ENCODE data around the gene EEF1A2.

EEF1A2 gene

DNA sequence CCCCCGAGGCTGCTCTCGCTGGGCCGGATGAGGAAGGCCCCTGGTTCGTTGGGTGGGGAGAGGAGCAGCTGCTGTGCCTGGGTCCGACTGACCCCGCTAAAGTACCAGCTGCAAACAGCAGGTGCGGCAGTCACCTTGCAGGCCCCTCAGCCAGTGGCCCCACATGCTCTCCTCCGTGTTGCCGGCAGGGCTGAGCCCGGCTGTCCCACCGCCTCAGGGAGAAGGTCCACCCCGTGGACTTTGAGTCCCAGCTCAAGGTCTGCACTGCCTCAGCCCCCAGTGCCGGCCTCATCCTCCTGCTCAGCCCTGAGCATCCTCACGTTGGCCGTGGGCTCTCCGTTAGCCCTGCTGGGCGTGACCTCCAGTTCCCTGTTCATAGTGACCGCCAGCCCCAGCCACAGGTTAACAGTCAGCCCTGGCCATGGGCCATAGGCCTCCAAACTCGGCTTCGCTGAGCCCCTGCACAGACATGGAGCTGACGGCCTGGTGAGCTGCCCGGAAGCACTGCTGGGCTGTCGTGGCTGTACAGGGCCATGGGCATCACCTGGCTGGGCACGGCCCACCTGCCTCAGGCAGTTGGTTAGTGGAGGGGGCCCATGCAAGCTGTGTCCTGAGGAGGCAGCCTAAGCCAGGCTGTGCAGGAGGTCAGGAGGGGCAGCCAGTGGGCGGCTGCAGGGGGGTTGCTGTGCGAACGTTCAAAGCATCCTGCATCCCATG is 45.5 kb upstream of the EEF1A2 start:
- DNase-seq (ENCODE audit: low read depth, low spot score), result no peak
- Histone ChIP-seq H3K9me3 (ENCODE audit: low read depth, low read length) (no peaks in the 10 kb centered on the region), H3K4me3 (no peak overlapping the region), H3K9ac (ENCODE audit: insufficient read length) (no peak overlapping the region), H3K36me3 (ENCODE audit: insufficient read depth, low read length) (no peaks in the 10 kb centered on the region), H3K27ac (no peak overlapping the region)
- TF ChIP-seq FOXP2 (optimal IDR thresholded peaks at IDR 0.05; ENCODE audit: control extremely low read depth, extremely low read length, insufficient read depth) (no peak), EZH2 (IDR thresholded peaks at IDR 0.05) (no peak), POLR2AphosphoS5 (IDR thresholded peaks at IDR 0.05; ENCODE audit: borderline replicate concordance, low read depth, low read length) (no peak)

DNA sequence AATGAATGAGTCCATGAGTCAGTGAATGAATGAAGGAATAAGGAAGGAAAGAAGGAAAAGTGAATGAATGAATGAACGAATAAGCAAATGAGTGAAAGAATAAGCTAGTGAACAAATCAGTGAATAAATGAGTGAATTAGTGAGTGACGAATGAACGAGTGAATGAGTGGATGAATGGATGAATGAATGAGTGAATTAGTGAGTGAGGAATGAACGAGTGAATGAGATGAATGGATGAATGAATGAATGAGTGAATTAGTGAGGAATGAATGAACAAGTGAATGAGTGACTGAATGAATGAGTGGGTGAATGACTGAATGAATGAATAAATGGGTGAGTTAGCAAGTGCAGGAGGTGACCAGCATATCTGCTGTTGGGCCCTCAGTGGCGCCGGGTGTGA is 44.9 kb upstream of the EEF1A2 start:
- no peak overlapping the region for H3K27ac ChIP-seq
- H3K9ac ChIP-seq (ENCODE audit: insufficient read length), result no peak overlapping the region
- no peak for DNase-seq (ENCODE audit: low read depth, low spot score)
- no peak for TF ChIP-seq FOXP2 (optimal IDR thresholded peaks at IDR 0.05; ENCODE audit: control extremely low read depth, extremely low read length, insufficient read depth)
- TF ChIP-seq EZH2 (IDR thresholded peaks at IDR 0.05), result no peak
- no peak for TF ChIP-seq POLR2AphosphoS5 (IDR thresholded peaks at IDR 0.05; ENCODE audit: borderline replicate concordance, low read depth, low read length)
- H3K36me3 ChIP-seq (ENCODE audit: insufficient read depth, low read length), result no peaks in the 10 kb centered on the region
- no peak overlapping the region for H3K4me3 ChIP-seq
- H3K9me3 ChIP-seq (ENCODE audit: low read depth, low read length), result no peaks in the 10 kb centered on the region

DNA sequence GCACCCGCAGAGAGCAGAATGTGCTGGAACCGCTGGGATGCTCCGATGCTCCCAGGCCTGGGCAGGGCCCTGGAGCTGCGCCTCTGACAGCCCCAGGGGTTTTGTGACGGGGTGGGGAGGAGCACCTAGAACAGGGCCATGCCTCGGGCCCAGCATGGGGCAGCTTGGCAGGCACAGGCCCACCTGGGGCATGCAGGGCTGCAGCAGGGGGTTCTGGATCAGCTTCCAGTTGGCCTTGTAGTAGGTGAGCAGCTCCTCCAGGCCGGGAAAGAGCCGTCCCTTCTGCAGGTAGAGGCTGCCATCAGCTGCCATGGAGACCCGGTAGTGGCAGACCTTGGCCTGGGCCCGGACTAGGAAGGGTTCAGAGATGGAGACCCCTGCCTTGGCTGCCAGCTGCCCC is 44.2 kb upstream of the EEF1A2 start:
- H3K4me3 ChIP-seq, result no peak overlapping the region
- H3K27ac ChIP-seq, result no peak overlapping the region
- TF ChIP-seq FOXP2 (optimal IDR thresholded peaks at IDR 0.05; ENCODE audit: control extremely low read depth, extremely low read length, insufficient read depth), result no peak
- TF ChIP-seq POLR2AphosphoS5 (IDR thresholded peaks at IDR 0.05; ENCODE audit: borderline replicate concordance, low read depth, low read length), result no peak
- no peak for TF ChIP-seq EZH2 (IDR thresholded peaks at IDR 0.05)
- H3K36me3 ChIP-seq (ENCODE audit: insufficient read depth, low read length), result no peaks in the 10 kb centered on the region
- no peak for DNase-seq (ENCODE audit: low read depth, low spot score)
- no peaks in the 10 kb centered on the region for H3K9me3 ChIP-seq (ENCODE audit: low read depth, low read length)
- no peak overlapping the region for H3K9ac ChIP-seq (ENCODE audit: insufficient read length)

DNA sequence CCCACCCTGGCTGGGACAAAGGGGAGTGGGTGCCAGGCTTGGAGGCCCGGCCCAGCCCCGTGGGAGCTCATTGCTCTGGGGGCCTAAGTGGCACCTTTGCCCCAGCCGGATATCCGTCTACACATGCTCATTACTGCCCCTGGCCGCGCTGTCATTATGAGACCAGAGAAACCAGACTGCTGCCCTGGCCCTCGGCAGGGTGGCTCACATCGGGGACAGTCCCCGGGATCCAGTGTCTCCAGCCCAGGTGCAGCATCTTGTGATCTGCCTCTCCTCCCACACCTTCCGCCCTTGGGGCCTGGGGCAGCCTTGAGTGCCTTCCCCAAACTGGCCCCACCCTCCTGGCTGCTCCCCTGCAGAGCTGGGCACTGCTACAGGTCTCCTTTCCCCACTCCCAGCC is 43.8 kb upstream of the EEF1A2 start:
- TF ChIP-seq FOXP2 (optimal IDR thresholded peaks at IDR 0.05; ENCODE audit: control extremely low read depth, extremely low read length, insufficient read depth) (no peak), EZH2 (IDR thresholded peaks at IDR 0.05) (no peak), POLR2AphosphoS5 (IDR thresholded peaks at IDR 0.05; ENCODE audit: borderline replicate concordance, low read depth, low read length) (no peak)
- no peak overlapping the region for H3K9ac ChIP-seq (ENCODE audit: insufficient read length)
- no peaks in the 10 kb centered on the region for H3K36me3 ChIP-seq (ENCODE audit: insufficient read depth, low read length)
- no peak for DNase-seq (ENCODE audit: low read depth, low spot score)
- H3K9me3 ChIP-seq (ENCODE audit: low read depth, low read length), result no peaks in the 10 kb centered on the region
- no peak overlapping the region for H3K4me3 ChIP-seq
- no peak overlapping the region for H3K27ac ChIP-seq

DNA sequence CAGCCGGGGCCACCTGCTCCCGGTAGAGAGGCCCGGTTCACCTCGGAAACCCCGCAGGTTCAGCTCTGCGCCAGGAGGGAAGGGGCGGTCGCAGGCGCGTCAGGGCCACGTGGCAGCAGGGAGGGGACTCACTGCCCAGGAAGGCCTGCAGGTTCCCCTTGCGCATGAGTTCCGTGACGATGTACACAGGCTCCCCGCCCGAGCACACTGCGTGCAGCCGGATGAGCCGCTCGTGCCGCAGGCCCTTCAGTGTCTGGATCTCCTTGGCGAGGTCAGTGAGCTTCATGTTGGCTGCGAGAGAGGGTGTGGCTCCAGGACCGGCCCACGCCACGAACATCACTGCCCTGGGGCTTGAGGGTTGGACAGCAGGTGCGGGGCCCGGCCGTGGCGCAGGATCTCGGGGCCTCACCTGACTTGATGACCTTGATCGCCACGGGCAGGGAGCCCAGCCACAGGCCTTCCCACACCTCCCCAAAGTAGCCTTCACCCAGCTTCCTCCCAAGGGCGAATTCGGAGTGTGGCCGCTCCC is 43.2 kb upstream of the EEF1A2 start:
- Histone ChIP-seq H3K27ac (no peak overlapping the region), H3K9ac (ENCODE audit: insufficient read length) (no peak overlapping the region), H3K36me3 (ENCODE audit: insufficient read depth, low read length) (no peaks in the 10 kb centered on the region), H3K4me3 (no peak overlapping the region), H3K9me3 (ENCODE audit: low read depth, low read length) (no peaks in the 10 kb centered on the region)
- TF ChIP-seq FOXP2 (optimal IDR thresholded peaks at IDR 0.05; ENCODE audit: control extremely low read depth, extremely low read length, insufficient read depth) (no peak), POLR2AphosphoS5 (IDR thresholded peaks at IDR 0.05; ENCODE audit: borderline replicate concordance, low read depth, low read length) (no peak), EZH2 (IDR thresholded peaks at IDR 0.05) (no peak)
- no peak for DNase-seq (ENCODE audit: low read depth, low spot score)

DNA sequence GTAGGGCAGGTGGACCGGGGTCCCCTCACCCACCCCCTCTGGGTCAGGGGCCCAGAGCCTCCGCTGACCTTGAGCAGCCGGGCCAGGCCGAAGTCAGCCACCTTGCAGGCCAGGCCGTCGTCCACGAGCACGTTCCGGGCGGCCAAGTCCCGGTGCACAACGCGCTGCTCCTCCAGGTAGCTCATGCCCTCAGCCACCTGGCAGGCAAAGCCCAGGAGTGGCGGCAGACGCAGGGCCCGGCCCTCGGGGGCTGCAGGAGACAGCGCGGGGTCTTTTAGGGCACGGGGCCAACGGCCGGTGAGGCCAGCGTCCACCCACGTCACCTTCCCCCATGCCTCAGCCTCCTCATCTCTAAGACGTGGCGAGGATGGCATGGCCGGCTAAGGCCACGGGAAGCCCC is 42.5 kb upstream of the EEF1A2 start:
- TF ChIP-seq POLR2AphosphoS5 (IDR thresholded peaks at IDR 0.05; ENCODE audit: borderline replicate concordance, low read depth, low read length) (no peak), EZH2 (IDR thresholded peaks at IDR 0.05) (no peak), FOXP2 (optimal IDR thresholded peaks at IDR 0.05; ENCODE audit: control extremely low read depth, extremely low read length, insufficient read depth) (no peak)

DNA sequence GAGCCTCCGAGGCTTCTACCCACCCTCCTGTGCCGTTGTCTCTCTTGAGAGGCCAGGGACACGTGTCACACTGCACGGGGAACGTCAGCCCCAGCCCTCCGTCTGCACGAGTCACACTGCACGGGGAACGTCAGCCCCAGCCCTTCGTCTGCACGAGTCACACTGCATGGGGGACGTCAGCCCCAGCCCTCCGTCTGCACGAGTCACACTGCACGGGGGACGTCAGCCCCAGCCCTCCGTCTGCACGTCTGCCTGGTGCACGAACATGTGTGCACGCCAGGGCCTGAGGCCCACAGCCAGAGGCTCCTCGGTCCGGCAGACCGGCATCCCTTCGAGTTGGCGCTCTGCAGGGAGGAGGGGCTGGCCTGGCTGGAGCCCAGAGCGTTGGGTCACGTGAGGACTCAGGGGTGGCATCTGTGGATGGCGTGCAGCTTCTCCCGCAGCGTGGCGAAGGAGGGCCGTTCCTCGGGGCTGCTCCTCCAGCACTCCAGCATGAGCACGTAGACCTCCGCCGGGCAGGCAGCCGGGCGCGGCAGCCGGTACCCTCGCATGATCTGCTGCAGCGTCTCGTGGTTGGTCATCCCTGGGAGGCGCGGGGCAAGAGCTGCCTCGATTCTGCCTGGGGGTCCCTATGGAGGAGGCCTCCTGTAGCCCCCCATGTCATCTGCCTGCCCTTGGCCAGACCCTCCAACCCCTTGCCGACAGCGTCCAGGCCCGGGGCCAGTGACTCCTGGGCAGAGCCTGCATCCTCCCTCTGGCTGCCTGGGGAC is 41.7 kb upstream of the EEF1A2 start:
- Histone ChIP-seq H3K4me3 (no peak overlapping the region), H3K36me3 (ENCODE audit: insufficient read depth, low read length) (no peaks in the 10 kb centered on the region), H3K9me3 (ENCODE audit: low read depth, low read length) (no peaks in the 10 kb centered on the region), H3K27ac (no peak overlapping the region), H3K9ac (ENCODE audit: insufficient read length) (no peak overlapping the region)
- no peak for TF ChIP-seq POLR2AphosphoS5 (IDR thresholded peaks at IDR 0.05; ENCODE audit: borderline replicate concordance, low read depth, low read length)
- no peak for TF ChIP-seq EZH2 (IDR thresholded peaks at IDR 0.05)
- no peak for TF ChIP-seq FOXP2 (optimal IDR thresholded peaks at IDR 0.05; ENCODE audit: control extremely low read depth, extremely low read length, insufficient read depth)
- no peak for DNase-seq (ENCODE audit: low read depth, low spot score)

More for the DNA sequence above, 42.5 kb upstream of the EEF1A2 start:
- DNase-seq (ENCODE audit: low read depth, low spot score), result no peak
- H3K9ac ChIP-seq (ENCODE audit: insufficient read length), result no peak overlapping the region
- H3K4me3 ChIP-seq, result no peak overlapping the region
- H3K9me3 ChIP-seq (ENCODE audit: low read depth, low read length), result no peaks in the 10 kb centered on the region
- H3K27ac ChIP-seq, result no peak overlapping the region
- H3K36me3 ChIP-seq (ENCODE audit: insufficient read depth, low read length), result no peaks in the 10 kb centered on the region

Data from SK-N-MC (cell line).